MCF 10A (cell line): ENCODE measurements around the gene DNAJA4. TPM values are rescaled to one million over a fixed set of nuclear protein-coding genes. Genes with fewer than 3 reads are reported as not detected.

ENCODE experiments used
- BruUV-seq: library from RNA; stranded (reverse); fragments of 400-500 nt; replicated peaks from 2 replicates; lab custom pipeline; 2021; lab: Mats Ljungman, UMichigan
- CTCF ChIA-PET: fragments of 300-600 bp; sonication (Branson Sonifier 250); formaldehyde crosslinking; extraction: SDS; loops from one replicate; lab custom pipeline; 2021; ENCODE audit warnings: antibody characterized with exemption, inconsistent platforms; lab: Yijun Ruan, JAX
- POLR2A ChIA-PET: fragments of 300-600, 350-650 bp; sonication (Branson Sonifier 250); formaldehyde crosslinking; extraction: SDS; loops from one replicate; lab custom pipeline; 2020; ENCODE audit warnings: antibody characterized with exemption, inconsistent platforms; lab: Yijun Ruan, JAX
- DNase-seq: peaks from one replicate; pipeline ENCODE4 v3.0.0-alpha.2; 2018; ENCODE audit not compliant: unreplicated experiment
- H3K27ac Mint-ChIP-seq: one replicate; pipeline ENCODE4 v1.8.0; 2022; ENCODE audit warnings: mild to moderate bottlenecking, low read depth, mixed read lengths; ENCODE audit not compliant: unreplicated experiment
- H3K27me3 Mint-ChIP-seq: one replicate; pipeline ENCODE4 v1.8.0; 2022; ENCODE audit warnings: mixed read lengths; ENCODE audit not compliant: insufficient read depth, unreplicated experiment
- H3K36me3 Mint-ChIP-seq: one replicate; pipeline ENCODE4 v1.8.0; 2022; ENCODE audit warnings: mild to moderate bottlenecking, moderate library complexity, mixed read lengths; ENCODE audit not compliant: insufficient read depth, unreplicated experiment
- H3K4me1 Mint-ChIP-seq: one replicate; pipeline ENCODE4 v1.8.0; 2022; ENCODE audit warnings: mixed read lengths; ENCODE audit not compliant: insufficient read depth, unreplicated experiment
- H3K4me3 Mint-ChIP-seq: one replicate; pipeline ENCODE4 v1.8.0; 2022; ENCODE audit warnings: mild to moderate bottlenecking, moderate library complexity, mixed read lengths; ENCODE audit not compliant: unreplicated experiment
- H3K9me3 Mint-ChIP-seq: one replicate; pipeline ENCODE4 v1.8.0; 2022; ENCODE audit warnings: mixed read lengths; ENCODE audit not compliant: unreplicated experiment
- intact Hi-C: fragments of 100-400 bp; cut with micrococcal nuclease; formaldehyde crosslinking; loops from 2 replicates; pipeline ENCODE4 v1.14.1; 2022
- total RNA-seq: library from RNA; stranded (reverse); gene quantifications from 2 replicates; pipeline ENCODE4 v1.2.3, GENCODE V29; 2022
- TF ChIP-seq, protein P1 (sequence below): fragments of 200-600 bp; IDR thresholded peaks from one replicate; pipeline ENCODE4 v1.8.0; 2022; ENCODE audit warnings: antibody characterized with exemption, mild to moderate bottlenecking; ENCODE audit not compliant: unreplicated experiment

DNAJA4 gene
- total RNA-seq, 1 experiment from 2014 or later, result not detected

DNA sequence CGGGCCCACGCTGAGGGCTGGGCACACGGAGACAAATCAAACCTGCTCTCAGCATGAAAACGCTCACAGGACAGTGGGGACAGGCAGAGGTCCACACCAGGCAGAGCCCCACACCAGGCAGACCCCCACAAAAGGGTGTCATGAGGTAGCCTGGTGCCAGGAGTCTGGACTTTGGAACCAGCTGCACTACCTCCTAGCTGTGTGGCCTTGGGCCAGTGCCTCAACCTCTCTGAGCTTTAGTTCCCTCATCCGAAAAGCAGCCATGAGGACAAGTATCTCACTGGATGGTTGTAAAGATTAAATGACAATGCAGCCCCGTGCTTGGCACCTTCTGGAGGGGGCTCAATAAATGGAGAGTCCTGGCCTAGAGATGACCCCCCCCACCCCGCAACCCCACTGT is 59.3 kb downstream of the DNAJA4 start:
- no peaks in the 10 kb centered on the region for H3K36me3 Mint-ChIP-seq
- TF ChIP-seq, protein P1, sequence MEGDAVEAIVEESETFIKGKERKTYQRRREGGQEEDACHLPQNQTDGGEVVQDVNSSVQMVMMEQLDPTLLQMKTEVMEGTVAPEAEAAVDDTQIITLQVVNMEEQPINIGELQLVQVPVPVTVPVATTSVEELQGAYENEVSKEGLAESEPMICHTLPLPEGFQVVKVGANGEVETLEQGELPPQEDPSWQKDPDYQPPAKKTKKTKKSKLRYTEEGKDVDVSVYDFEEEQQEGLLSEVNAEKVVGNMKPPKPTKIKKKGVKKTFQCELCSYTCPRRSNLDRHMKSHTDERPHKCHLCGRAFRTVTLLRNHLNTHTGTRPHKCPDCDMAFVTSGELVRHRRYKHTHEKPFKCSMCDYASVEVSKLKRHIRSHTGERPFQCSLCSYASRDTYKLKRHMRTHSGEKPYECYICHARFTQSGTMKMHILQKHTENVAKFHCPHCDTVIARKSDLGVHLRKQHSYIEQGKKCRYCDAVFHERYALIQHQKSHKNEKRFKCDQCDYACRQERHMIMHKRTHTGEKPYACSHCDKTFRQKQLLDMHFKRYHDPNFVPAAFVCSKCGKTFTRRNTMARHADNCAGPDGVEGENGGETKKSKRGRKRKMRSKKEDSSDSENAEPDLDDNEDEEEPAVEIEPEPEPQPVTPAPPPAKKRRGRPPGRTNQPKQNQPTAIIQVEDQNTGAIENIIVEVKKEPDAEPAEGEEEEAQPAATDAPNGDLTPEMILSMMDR, result no peak
- peaks cover 6% of the 10 kb centered on the region for H3K4me1 Mint-ChIP-seq
- CTCF ChIA-PET, result interaction anchor here (1.3 kb wide), 1 partner anchor 15 kb away, joined by 4 read pairs; no protein-coding TSS in a partner anchor
- no peak overlapping the region for H3K27ac Mint-ChIP-seq
- no TSS peak for BruUV-seq
- no peaks in the 10 kb centered on the region for H3K9me3 Mint-ChIP-seq
- POLR2A ChIA-PET, result interaction anchor here (0.6 kb wide), 2 partner anchors 168 to 719 kb away, joined by 3 read pairs; no protein-coding TSS in a partner anchor
- no peak overlapping the region for H3K4me3 Mint-ChIP-seq
- DNase-seq, result no peak
- intact Hi-C loops, result no loop called here
- H3K27me3 Mint-ChIP-seq, result no peaks in the 10 kb centered on the region

DNA sequence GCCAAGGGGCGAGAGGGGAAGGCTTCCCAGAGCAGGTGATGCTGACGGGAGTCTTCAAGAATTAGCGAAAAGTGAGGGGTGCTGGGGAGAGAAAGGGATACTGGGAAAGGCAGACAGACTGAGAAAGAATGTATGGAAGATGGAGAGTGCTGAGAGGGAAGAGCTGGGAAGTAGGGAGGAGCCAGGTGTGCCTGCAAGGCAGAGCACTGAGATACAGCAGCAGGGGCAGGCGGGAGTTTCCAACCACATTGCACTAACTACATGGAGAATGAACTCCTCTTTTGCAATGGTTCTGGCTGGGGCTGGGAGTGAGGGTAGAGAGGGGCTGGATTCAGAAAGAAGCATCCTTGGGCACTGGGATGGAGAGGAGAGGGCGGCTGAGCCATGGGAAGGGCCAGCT is 59.8 kb downstream of the DNAJA4 start:
- intact Hi-C loops, result no loop called here
- CTCF ChIA-PET, result no interaction called here
- no peak overlapping the region for H3K27ac Mint-ChIP-seq
- POLR2A ChIA-PET, result interaction anchor here (0.9 kb wide), 1 partner anchor 25 kb away, joined by 3 read pairs; the partner anchor contains the start of gene SKIC8
- no peaks in the 10 kb centered on the region for H3K36me3 Mint-ChIP-seq
- H3K4me3 Mint-ChIP-seq, result no peak overlapping the region
- BruUV-seq, result no TSS peak
- H3K9me3 Mint-ChIP-seq, result no peaks in the 10 kb centered on the region
- TF ChIP-seq, protein P1, result no peak
- no peaks in the 10 kb centered on the region for H3K27me3 Mint-ChIP-seq
- DNase-seq, result no peak
- H3K4me1 Mint-ChIP-seq, result peaks cover 6% of the 10 kb centered on the region

DNA sequence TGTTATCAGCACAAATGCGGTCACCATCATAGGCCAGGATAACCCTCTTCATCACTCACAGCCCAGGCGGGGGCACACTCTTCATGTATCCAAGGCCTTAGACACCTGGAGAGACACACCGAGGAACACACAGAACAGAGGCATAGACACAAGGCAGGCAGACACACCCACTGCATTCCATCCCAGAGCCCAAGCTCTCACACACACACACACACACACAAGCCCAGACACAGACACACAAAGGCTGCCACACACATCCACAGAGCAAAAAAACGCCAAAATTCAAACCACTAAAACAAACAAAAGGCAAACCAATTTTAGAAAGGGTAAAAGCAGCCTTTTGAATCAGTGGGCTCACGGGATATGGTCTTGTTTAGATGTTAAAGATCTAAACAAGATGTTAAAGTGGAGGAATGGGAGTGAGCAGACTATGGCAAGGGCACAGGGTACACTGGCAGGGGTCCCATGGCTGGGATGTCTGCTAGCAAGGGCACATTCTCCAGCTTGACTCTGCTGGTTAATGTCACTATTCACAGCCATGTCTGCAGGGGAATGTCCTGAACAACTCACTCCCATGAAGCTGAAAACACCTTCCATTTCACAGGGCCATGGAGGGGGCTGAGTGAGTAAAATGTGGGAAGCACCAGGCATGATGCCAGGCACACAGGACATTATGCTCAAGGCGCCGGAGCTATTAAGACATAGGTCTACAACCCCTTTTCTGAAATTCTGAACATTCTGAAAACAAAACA is 60.9 kb downstream of the DNAJA4 start:
- no peak overlapping the region for H3K4me3 Mint-ChIP-seq
- TF ChIP-seq, protein P1, result no peak
- H3K27ac Mint-ChIP-seq, result no peak overlapping the region
- no TSS peak for BruUV-seq
- intact Hi-C loops, result no loop called here
- no peaks in the 10 kb centered on the region for H3K9me3 Mint-ChIP-seq
- H3K27me3 Mint-ChIP-seq, result no peaks in the 10 kb centered on the region
- CTCF ChIA-PET, result interaction anchor here (0.6 to 1.3 kb wide), 4 partner anchors 8 to 1736 kb away, joined by 3 to 4 read pairs (median 4); no protein-coding TSS in a partner anchor
- H3K4me1 Mint-ChIP-seq, result peaks cover 6% of the 10 kb centered on the region
- POLR2A ChIA-PET, result no interaction called here
- peak; percentile 60 for DNase-seq
- H3K36me3 Mint-ChIP-seq, result no peaks in the 10 kb centered on the region

DNA sequence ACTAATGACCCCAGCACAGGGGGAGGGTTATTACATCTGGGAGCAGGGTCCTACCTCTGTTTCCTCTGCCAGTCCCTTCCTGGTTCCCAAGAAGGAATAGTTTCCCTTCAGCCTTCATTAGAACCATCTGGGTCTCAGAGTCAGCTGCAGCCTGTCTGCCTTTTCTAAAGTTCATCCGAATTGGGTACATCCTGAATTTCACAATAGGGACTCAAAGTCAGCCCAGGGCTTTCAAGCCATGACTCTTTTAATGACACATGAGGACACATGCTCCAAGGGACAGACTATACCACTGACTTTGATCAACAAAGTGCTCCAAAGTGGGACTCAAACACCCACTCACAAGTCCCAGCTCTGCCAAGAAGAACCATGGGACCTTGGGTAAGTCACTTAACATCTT is 63.1 kb downstream of the DNAJA4 start:
- Mint-ChIP-seq H3K36me3 (no peaks in the 10 kb centered on the region), H3K9me3 (no peaks in the 10 kb centered on the region), H3K4me1 (peaks cover 6% of the 10 kb centered on the region), H3K4me3 (no peak overlapping the region), H3K27ac (no peak overlapping the region), H3K27me3 (no peaks in the 10 kb centered on the region)
- DNase-seq, result no peak
- intact Hi-C loops, result no loop called here
- BruUV-seq, result no TSS peak
- CTCF ChIA-PET, result interaction anchor here (0.6 to 1.8 kb wide), 2 partner anchors 85 to 95 kb away, joined by 3 to 8 read pairs; no protein-coding TSS in a partner anchor
- POLR2A ChIA-PET, result interaction anchor here (0.9 kb wide), 1 partner anchor 110 kb away, joined by 3 read pairs; the partner anchor contains the start of gene IREB2
- TF ChIP-seq, protein P1, result no peak
